NCI-H345 treated with DMSO at 0.1 percent for 48 hours (cell line): ENCODE results near the gene COLQ.
"Not testable (repeated sequence)": the region's sequence is repeated elsewhere in the genome, so short reads cannot be mapped to it uniquely, and the experiment has no call there.

Experiments
- DNase-seq: peaks from one replicate; lab custom pipeline; 2025; ENCODE audit not compliant: unreplicated experiment; lab: John Stamatoyannopoulos, UW

Gene COLQ

DNA sequence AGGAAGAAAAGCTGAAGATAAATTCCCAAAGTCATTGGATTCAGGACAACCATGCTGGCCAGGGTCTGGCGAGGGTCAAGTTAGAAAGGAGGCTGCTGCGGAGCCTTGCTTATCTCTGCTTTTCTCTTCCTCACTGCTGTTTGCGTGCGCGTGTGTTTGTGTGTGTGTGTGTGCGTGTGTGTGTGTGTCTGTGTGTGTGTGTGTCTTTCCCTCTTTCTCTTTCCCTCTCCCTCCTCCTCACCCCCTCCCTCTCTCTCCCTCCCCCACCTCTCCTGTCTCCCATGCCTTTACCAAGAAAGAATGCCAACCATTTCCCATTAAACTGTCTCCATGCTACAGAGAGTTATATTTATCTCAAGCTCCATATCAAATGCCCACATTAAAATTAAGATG lies at the start of gene COLQ:
TSS of gene COLQ (minus strand) at position 134 of the 393 bp plus-strand sequence. CDS start at position 53, 81 bp downstream.
- no peak for DNase-seq

DNA sequence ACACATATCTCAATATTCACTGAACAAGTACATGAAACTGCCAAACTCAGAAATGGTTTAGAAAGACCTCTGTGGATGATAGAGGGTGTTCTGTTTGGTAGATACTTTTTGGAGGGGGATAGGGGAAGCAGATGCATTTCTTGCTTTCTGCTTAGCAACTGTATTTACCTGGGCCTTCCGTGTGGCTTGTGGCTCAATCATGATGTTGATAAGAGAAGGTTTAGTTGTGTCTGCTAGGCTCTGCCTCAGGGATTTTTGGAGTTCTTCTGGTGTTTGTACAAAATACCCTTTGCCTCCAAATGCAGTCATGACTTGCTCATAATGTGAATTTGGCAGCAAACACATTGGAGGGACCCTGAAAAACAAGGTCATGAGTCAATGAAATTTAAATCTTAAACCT lies 41.7 kb upstream of the COLQ start:
- DNase-seq: no peak

- no peak for DNase-seq
Measured at GRCh38 chr3:15562560-15562959, 41.1 kb upstream of the COLQ start.

DNA sequence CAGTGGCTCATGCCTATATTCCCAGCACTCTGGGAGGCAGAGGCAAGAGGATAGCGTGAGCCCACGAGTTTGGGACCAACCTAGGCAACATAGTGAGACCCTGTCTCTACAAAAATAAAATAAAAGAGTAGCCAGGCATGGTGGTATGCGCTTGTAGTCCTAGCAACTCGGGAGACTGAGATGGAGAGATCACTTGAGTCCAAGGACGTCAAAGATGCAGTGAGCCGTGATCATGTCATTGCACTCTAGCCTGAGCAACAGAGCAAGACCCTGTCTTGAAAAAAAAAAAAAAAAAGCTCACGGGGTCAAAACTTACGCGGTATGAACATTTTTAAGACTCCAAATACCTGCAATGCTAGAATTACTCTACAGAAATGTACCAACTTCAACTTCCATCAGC lies 37.1 kb upstream of the COLQ start:
- no peak for DNase-seq

- peak; percentile 4 for DNase-seq
Measured at GRCh38 chr3:15557511-15557946, 36.0 kb upstream of the COLQ start.

DNA sequence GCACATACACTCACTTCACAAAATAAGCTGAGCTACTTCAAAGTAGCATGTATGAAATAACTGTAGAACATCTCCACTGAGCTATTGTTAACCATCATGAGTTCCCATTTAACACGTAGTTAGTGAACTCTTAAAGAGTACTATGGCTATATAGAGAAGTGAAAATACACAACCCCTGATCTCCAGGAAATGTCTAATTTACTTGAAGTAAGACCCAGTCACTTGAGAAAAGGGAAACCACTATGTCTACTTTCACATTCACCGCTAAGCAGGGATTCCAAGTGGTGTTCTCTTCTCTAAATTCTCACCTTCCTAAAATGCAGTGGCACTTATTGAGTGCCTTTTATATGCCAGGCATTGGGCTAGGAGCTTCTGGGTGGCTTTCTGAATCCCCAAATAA lies 35.0 kb upstream of the COLQ start:
- DNase-seq: no peak

- DNase-seq: no peak
Measured at GRCh38 chr3:15553749-15554148, 32.2 kb upstream of the COLQ start.

- no peak for DNase-seq
Measured at GRCh38 chr3:15551902-15552301, 30.4 kb upstream of the COLQ start.

GRCh38 chr3:15549846-15550245 lies 28.3 kb upstream of the COLQ start:
- DNase-seq: no peak

DNA sequence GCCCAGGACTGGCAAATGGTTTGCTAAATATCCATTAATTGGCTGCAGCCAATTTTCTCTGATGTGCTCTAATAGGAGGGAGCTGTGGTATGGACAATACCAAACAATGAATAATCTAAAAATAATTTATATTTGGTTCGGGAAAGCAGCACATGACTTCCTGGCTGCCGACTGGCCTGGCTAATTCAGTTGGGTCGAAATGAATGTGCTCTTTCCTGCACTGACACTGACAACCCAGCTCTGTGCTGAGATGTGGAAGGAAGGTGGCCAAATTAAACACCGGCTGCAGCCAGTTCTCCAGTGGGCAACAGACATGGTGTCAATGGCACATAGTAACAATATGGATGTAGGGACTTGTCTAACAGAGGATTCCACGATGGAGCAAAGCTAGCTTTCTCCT lies 21.1 kb upstream of the COLQ start:
- no peak for DNase-seq

DNA sequence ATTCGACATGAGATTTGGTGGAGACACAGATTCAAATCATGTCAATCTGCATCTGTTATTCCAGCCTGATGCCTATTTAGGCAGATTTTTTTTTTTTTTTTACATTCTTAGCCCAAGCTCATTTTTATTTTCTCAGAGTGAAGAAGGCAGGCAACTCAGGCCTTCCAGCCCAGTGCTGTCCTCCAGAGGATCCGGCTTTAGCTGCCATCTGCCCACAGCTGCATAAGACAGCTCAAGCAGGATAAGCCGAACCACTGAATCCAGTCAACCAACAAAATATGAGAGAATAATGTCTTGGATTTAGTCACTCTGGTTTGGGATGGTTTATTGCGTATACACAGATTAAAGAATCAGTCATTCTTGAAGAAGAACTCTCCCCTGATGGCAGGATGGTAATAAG lies 19.9 kb upstream of the COLQ start:
- no peak for DNase-seq

GRCh38 chr3:15539066-15539465 lies 17.6 kb upstream of the COLQ start:
- DNase-seq: no peak

DNA sequence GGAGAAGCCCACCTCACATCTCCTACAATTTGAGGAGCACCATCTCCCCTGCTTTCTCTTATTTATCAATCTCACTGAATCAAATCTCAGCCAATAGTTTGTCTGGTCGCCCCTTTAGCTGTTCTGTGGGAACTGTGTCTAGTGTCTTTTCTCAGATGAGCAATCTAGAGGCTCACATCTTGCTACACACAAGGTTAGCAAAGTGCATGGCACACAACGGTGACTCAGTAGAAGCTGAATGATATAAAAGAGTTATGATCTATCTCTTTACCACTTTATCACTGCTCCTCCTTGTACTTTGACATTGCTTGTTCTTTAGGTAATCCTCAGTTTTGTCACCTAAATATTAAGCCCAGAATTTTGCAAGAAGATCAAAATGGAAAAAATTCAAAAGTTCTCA lies 16.8 kb upstream of the COLQ start:
- no peak for DNase-seq

- DNase-seq: no peak
Measured at GRCh38 chr3:15536856-15537255, 15.3 kb upstream of the COLQ start.

- DNase-seq: no peak
Measured at GRCh38 chr3:15535732-15536131, 14.2 kb upstream of the COLQ start.

DNA sequence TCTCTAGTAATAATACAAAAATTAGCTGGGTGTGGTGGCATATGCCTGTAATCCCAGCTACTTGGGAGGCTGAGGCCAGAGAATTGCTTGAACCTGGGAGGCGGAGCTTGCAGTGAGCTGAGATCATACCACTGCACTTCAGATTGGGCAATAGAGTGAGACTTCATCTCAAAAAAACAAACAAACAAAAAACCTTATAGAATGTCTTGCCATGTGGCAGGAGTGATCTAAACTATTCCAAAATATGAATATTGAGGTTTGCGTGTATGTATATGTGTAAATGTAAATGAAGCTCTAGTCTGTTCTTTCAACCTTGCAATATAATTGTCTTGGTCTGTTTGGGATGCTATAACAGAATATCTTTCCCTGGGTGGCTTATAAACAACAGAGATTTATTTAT lies 11.1 kb upstream of the COLQ start:
- not testable (repeated sequence) for DNase-seq

DNA sequence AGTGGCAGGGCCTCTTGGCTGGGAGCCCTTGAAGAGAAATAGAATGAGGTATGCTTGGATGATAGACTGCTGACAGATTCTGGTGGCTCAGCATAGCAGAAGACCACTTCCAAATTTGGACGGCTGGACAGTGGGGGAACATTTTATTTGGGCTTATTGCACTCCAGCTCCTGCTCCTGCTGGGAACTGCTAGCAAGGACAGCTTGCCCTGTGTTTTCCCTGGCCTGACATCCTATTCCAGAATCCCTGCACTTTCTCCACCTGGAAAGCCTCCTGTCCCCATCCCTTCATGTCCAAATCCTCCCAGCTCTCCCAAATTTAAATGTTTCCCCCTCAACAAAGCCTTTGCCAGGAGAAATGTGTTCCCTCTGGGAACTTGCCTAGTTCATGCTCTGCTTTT lies 9.8 kb upstream of the COLQ start:
- DNase-seq: no peak

DNA sequence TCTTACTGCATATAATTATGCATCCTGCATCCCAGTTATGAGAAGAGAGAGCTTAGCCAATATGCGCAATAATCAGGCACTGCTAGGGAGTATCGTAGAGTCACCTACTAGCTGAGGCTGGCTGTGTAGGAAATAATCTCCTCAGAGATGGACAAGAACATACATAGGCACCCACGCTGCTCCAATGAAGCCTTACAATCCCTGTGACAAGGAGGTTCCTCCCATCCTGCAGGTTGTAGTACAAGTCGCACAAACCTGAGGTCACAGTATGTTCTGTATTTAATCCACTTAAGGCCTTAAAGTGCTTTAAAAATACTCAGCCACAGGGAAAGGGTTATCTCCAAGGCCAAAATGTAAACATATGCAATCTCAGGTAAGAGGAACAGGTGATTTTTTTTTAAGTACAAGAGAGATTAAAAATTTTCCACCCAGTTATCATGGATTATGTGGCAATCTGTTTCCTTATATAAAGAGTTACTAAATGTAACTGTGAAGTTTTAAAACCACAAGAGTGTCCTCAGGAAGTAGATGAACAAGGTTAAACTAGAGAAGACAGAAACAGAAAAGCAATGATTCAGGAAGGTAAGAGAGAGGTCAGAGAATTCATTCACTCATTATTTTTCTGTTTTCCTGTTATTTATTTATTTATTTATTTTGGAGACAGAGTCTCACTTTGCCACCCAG lies 7.5 kb upstream of the COLQ start:
- no peak for DNase-seq

- DNase-seq: no peak
Measured at GRCh38 chr3:15527031-15527459, 5.5 kb upstream of the COLQ start.

- no peak for DNase-seq
Measured at GRCh38 chr3:15525790-15526189, 4.3 kb upstream of the COLQ start.

- DNase-seq: no peak
Measured at GRCh38 chr3:15523660-15524417, 2.3 kb upstream of the COLQ start.

DNA sequence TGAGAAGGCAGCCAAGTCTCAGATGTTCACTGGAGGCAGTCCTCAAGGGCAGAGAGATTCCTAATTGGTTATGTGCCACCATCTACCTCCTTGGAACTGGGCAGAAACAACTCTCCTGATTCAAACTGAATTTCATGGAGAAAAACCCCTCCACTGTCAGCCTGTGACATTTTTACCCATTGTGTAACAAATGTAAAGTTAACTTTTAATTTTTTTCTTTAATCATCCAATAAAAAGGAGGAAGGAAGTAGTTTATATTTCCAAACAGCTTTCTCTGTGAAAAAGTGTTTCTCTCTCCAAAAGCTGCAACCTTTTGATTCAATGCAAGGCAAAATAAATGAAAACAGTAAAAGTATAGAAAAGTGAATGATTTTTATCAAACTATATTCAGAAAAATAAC lies 510 bp upstream of the COLQ start:
- no peak for DNase-seq
